Right lobe of liver (tissue), 6 donors: Measurements from ENCODE around the gene PNMA8B. TPM values are rescaled to one million over a fixed set of nuclear protein-coding genes. Genes with fewer than 3 reads are reported as not detected.
A peak's percentile ranks its signal among the peaks of the same experiment; 100 is the strongest.

Experiments used
- ATAC-seq, 4 donors: fragments of 200-7000 bp; cut with Tn5 transposase; one replicate each; pipeline ENCODE4 v1.9.1; 2020; ENCODE audit warnings: mild to moderate bottlenecking in 4 of 4, moderate library complexity in 4 of 4
- DNase-seq, 3 donors: peaks; one replicate each; pipeline ENCODE4 v3.0.0-alpha.2; 2020
- H3K27ac ChIP-seq, 3 donors: fragments of 200-600 bp; one replicate each; pipeline ENCODE4 v1.8.0; 2022
- H3K27me3 ChIP-seq, 2 donors: fragments of 200-600 bp; one replicate each; pipeline ENCODE4 v1.8.0; 2022
- H3K36me3 ChIP-seq, 4 donors: fragments of 200-600 bp; sonication (generic) in 1 of 4; one replicate each; pipeline versions ENCODE4 v1.5.1 to v1.8.0; 2017 to 2022; ENCODE audit warnings: control low read depth in 1 of 4
- H3K4me1 ChIP-seq, 4 donors: fragments of 200-600 bp; sonication (generic) in 1 of 4; one replicate each; pipeline versions ENCODE4 v1.5.1 to v1.8.0; 2017 to 2022; ENCODE audit warnings: control low read depth in 1 of 4
- H3K4me3 ChIP-seq, 3 donors: fragments of 200-600 bp; one replicate each; pipeline ENCODE4 v1.8.0; 2022
- H3K9me3 ChIP-seq, 4 donors: fragments of 200-600 bp; sonication (generic) in 1 of 4; one replicate each; pipeline versions ENCODE4 v1.5.1 to v1.8.0; 2017 to 2022; ENCODE audit warnings: control low read depth in 1 of 4
- POLR2A ChIP-seq: fragments of 450-650 bp; IDR thresholded peaks from one replicate; pipeline ENCODE4 v1.6.1; 2017; ENCODE audit warnings: antibody characterized with exemption, mild to moderate bottlenecking
- WGBS: methylation state at CpG from one replicate; pipeline ENCODE4 v1.1.6; 2018; ENCODE audit warnings: low coverage, low lambda C conversion rate; ENCODE audit not compliant: insufficient coverage; ENCODE audit errors: missing lambda C conversion rate; 5-methylcytosine and 5-hydroxymethylcytosine counted together
- intact Hi-C, 2 donors: fragments of 100-400 bp; cut with DNase I; formaldehyde crosslinking; loops; one replicate each; pipeline versions ENCODE4 v1.11.2 to v1.14.1; 2022
- total RNA-seq, 6 experiments: library from RNA; depleted of rRNA in 2 of 6; stranded (reverse); fragments of >200 nt in 2 of 6; fragmentation: NEBNext Ultra II Directional in 3 of 6; extraction: Animal tissue kit (Norgen Biotek cat#: 25700) in 3 of 6; gene quantifications; one replicate each; pipeline versions ENCODE4 v1.1.0 to v1.2.4, GENCODE V29; 2016 to 2023
- TF ChIP-seq, protein P1 (sequence below), 4 donors: fragments of 200-600 bp in 3 of 4; fragments of 450-650 bp in 1 of 4; IDR thresholded peaks; one replicate each; pipeline versions ENCODE4 v1.5.1 to v1.8.0; 2016 to 2022; ENCODE audit warnings: antibody characterized with exemption in 4 of 4, mild to moderate bottlenecking in 2 of 4
- donor health status: DM: no; HTN: yes; CAD: no.
- donor health status: DM: no; HTN: no; CAD: no.
- donor health status: DM: no; HTN: no; CAD: no.
- donor health status: DM: no; HTN: yes; CAD: no.
- donor health status: DM: no; HTN: yes; CAD: no.

The PNMA8B gene
- total RNA-seq, 6 experiments from 2014 or later, result 0.20 to 0.55 (median 0.33) TPM

DNA sequence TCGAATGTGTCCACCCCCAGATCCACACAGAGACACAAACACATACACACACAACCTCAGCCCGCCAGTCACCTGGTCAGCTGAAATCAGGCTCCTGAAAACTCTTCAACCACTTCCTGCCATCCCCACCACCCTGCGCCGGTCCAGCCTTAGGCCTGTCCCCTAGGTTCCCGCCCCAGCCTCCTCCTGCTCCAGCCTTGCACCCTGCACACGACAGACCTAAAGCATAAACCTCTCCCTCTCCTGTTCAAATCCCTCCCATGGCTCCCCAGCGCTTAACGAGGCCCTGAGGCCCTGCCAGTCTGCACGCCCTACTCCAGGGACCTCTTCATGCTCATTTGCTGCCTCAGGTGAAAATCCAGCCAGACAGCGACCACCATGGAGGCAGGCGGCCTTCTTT, 7.1 kb downstream of the PNMA8B start:
- TF ChIP-seq, protein P1, sequence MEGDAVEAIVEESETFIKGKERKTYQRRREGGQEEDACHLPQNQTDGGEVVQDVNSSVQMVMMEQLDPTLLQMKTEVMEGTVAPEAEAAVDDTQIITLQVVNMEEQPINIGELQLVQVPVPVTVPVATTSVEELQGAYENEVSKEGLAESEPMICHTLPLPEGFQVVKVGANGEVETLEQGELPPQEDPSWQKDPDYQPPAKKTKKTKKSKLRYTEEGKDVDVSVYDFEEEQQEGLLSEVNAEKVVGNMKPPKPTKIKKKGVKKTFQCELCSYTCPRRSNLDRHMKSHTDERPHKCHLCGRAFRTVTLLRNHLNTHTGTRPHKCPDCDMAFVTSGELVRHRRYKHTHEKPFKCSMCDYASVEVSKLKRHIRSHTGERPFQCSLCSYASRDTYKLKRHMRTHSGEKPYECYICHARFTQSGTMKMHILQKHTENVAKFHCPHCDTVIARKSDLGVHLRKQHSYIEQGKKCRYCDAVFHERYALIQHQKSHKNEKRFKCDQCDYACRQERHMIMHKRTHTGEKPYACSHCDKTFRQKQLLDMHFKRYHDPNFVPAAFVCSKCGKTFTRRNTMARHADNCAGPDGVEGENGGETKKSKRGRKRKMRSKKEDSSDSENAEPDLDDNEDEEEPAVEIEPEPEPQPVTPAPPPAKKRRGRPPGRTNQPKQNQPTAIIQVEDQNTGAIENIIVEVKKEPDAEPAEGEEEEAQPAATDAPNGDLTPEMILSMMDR (IDR thresholded peaks at IDR 0.05), result no peak
- no peak for TF ChIP-seq POLR2A
- Histone ChIP-seq H3K4me1 (peaks cover 0 to 13% (median 0%) of the 10 kb centered on the region in 4 donors), H3K27me3 (peaks cover 0 to 11% of the 10 kb centered on the region in 2 donors), H3K36me3 (no peaks in the 10 kb centered on the region), H3K4me3 (no peak overlapping the region), H3K27ac (no peak overlapping the region), H3K9me3 (no peaks in the 10 kb centered on the region)
- DNase-seq (no peak), ATAC-seq (no peak)
- intact Hi-C loops, result loop anchor here in 1 of 2 donors (2.0 kb wide), 1 partner anchor 86 kb away; no protein-coding TSS in a partner anchor
- WGBS, result 22% methylated on average over 9 of the region's 11 CpGs

DNA sequence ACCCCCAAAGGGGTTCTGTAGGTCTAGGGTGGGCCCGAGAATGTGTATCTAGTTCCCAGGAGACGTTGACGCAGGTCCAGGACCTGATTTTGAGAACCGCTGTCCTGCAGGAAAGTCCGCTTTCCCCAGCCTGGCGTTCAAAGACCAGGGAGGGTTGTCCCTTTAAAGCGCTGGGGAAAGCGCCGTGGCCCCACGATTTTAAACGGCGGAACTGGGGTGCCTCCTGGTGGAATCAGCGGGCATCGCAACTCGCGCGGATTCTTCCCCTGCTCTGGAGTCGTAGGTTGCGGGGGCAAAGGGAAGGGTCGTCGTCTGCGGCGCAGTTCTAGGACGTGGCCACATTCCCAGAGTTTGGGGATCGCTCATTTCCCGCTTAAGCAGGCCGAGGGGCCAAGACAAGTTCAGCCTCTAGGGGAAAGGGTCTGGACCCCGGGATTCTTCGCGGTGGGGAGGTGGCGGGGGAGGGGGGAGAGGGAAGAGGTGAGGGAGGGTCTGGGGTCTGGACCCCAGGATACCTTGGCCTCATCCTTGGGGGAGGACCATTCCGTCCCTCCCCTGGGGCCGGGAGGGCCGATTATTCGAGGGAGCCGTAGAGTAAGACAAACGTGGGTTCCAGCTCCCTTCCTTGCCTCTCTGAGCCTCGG, 7.7 kb downstream of the PNMA8B start:
- peaks cover 0 to 11% of the 10 kb centered on the region in 2 donors for H3K27me3 ChIP-seq
- ATAC-seq (peak; percentile 80 to 88 (median 88)), DNase-seq (peak; percentile 72 to 74 (median 73))
- TF ChIP-seq, protein P1 (IDR thresholded peaks at IDR 0.05), result peak; percentile 77 to 96 (median 88)
- TF ChIP-seq POLR2A, result no peak
- H3K4me1 ChIP-seq, result peaks cover 0 to 12% (median 0%) of the 10 kb centered on the region in 4 donors
- no peaks in the 10 kb centered on the region for H3K9me3 ChIP-seq
- peak overlapping the region in 1 of 3 donors; percentile 10 for H3K4me3 ChIP-seq
- no peak overlapping the region for H3K27ac ChIP-seq
- intact Hi-C loops, result loop anchor here in 1 of 2 donors (2.0 kb wide), 1 partner anchor 85 kb away; no protein-coding TSS in a partner anchor
- WGBS, result under 1% methylated on average over 19 of the region's 38 CpGs
- no peaks in the 10 kb centered on the region for H3K36me3 ChIP-seq

DNA sequence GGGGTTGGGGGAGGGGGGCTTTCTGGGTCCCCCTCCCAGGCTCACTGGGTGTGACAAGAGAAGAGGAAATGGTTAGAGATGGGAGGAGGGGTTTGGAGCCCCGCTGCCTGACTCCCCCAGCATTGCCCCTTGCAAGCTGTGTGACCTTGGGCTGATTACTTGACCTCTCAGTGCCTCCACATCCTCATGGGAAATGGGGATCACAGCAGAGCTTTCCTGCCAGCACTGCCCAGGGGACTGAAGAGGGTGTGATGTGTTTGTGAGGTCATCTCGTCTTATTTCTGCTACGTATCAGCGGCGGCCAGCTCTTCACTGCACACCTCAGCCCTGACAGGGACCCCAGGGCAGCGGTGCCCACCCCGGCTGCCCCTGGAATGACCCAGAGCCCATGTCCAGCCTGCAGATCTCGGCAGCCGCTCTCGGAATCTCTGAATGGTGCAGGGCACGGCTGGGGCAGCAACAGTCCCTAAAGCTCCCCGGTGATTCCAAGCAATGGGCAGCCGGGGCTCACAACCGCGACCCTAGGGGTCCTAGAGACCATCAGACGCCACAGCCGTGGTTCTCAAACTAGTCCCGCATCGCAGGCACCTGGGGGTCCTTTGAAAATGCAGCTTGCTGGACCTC, 8.4 kb downstream of the PNMA8B start:
- no peaks in the 10 kb centered on the region for H3K36me3 ChIP-seq
- peak overlapping the region in 1 of 3 donors; percentile 10 for H3K4me3 ChIP-seq
- WGBS, result 0% methylated on average over 7 of the region's 19 CpGs
- ATAC-seq, result peak in 1 of 4 donors; percentile 2
- no peak overlapping the region for H3K27ac ChIP-seq
- H3K4me1 ChIP-seq, result peaks cover 0 to 12% (median 0%) of the 10 kb centered on the region in 4 donors
- no peak for DNase-seq
- peaks cover 0 to 11% of the 10 kb centered on the region in 2 donors for H3K27me3 ChIP-seq
- H3K9me3 ChIP-seq, result no peaks in the 10 kb centered on the region
- no peak for TF ChIP-seq POLR2A
- TF ChIP-seq, protein P1 (IDR thresholded peaks at IDR 0.05), result no peak
- intact Hi-C loops, result no loop called here

DNA sequence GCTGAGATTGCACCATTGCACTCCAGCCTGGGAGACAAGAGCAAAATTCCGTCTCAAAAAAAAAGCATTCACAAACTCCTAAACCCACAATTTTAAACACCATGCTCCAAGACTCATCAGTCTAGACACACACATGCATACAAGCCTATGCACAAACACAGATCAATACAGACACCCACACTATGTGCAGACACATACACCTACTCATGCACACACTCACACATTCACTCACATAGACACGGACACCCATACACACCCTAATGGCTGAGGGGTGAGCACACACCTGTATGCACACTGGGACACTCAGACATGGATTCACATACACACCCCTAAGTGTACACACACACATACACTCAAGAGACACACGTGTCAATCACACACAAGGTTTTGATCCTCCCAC, 9.3 kb downstream of the PNMA8B start:
- Histone ChIP-seq H3K27ac (no peak overlapping the region), H3K27me3 (peaks cover 0 to 11% of the 10 kb centered on the region in 2 donors), H3K36me3 (no peaks in the 10 kb centered on the region), H3K4me3 (no peak overlapping the region), H3K4me1 (peaks cover 0 to 12% (median 0%) of the 10 kb centered on the region in 4 donors), H3K9me3 (no peaks in the 10 kb centered on the region)
- 64% methylated on average over 1 of the region's 3 CpGs for WGBS
- intact Hi-C loops, result no loop called here
- DNase-seq (no peak), ATAC-seq (no peak)
- TF ChIP-seq, protein P1 (IDR thresholded peaks at IDR 0.05), result no peak
- no peak for TF ChIP-seq POLR2A
